ENCODE results near the gene HARS2.

HARS2 gene

DNA sequence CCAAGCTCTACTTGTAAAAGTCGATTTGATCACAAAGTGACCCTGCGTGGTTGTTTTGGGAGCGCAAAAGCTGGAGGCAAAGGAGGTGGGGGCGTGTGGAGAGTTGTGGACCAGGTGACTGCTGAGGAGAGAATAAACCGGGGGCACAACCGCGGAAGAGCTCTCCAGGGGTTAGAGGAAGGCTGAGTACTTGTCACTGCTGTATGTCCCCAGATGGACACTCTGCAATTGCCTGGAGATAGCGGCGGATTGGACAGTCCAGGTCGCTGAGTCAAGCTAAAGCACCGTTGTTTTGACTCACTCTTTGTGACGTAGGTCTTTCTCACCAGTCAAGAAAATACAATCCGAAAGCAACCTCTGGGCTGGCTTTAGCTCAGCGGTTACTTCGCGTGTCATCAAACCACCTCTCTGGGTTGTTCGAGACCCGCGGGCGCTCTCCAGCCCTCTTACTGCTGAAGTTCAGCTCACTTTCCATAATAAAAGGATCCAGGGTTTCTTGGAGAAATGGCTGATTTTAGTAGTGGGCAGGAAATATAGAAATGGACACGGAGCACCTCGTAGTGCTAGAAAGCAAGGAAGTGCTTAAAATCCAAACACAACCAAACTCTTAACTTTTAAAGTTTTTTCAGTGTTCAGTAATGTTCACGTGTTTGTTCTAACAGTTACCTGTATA lies 34.7 kb downstream of the HARS2 start:
- peak overlapping the region; percentile 50 for H3K4me3 ChIP-seq (ENCODE audit: low read depth, low read length)

GRCh38 chr5:140733098-140733497 lies 41.8 kb downstream of the HARS2 start:
- TF ChIP-seq, protein P1, sequence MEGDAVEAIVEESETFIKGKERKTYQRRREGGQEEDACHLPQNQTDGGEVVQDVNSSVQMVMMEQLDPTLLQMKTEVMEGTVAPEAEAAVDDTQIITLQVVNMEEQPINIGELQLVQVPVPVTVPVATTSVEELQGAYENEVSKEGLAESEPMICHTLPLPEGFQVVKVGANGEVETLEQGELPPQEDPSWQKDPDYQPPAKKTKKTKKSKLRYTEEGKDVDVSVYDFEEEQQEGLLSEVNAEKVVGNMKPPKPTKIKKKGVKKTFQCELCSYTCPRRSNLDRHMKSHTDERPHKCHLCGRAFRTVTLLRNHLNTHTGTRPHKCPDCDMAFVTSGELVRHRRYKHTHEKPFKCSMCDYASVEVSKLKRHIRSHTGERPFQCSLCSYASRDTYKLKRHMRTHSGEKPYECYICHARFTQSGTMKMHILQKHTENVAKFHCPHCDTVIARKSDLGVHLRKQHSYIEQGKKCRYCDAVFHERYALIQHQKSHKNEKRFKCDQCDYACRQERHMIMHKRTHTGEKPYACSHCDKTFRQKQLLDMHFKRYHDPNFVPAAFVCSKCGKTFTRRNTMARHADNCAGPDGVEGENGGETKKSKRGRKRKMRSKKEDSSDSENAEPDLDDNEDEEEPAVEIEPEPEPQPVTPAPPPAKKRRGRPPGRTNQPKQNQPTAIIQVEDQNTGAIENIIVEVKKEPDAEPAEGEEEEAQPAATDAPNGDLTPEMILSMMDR (IDR thresholded peaks at IDR 0.05; ENCODE audit: borderline replicate concordance, insufficient read depth, low read depth, low read length) = no peak

More for the DNA sequence above, 34.7 kb downstream of the HARS2 start:
- TF ChIP-seq, protein P1 (IDR thresholded peaks at IDR 0.05; ENCODE audit: borderline replicate concordance, insufficient read depth, low read depth, low read length) = no peak

GRCh38 chr5:140734354-140734753 lies 43.1 kb downstream of the HARS2 start:
- no peak overlapping the region for H3K4me3 ChIP-seq (ENCODE audit: low read depth, low read length)
- TF ChIP-seq, protein P1 (IDR thresholded peaks at IDR 0.05; ENCODE audit: borderline replicate concordance, insufficient read depth, low read depth, low read length) = no peak

More at GRCh38 chr5:140733098-140733497, 41.8 kb downstream of the HARS2 start:
- no peak overlapping the region for H3K4me3 ChIP-seq (ENCODE audit: low read depth, low read length)

DNA sequence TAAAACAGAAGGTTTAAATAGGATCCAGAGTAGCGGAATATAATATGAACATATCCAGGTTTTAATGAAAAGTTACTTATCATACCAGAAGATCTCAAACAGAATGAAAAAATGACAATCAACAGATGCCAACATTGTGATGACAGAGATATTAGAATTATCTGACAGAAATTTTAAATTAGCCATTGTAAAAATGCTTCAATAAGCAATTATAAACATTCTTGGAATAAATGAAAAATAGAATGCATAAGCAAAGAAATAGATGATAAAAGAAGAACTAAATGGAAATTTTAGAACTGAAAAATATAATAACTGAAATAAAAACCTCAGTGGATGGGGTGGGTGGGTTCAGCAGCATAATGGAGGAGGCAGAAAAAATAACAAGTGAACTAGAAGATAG lies 46.2 kb downstream of the HARS2 start:
- H3K4me3 ChIP-seq (ENCODE audit: low read depth, low read length) = no peak overlapping the region
- TF ChIP-seq, protein P1 (IDR thresholded peaks at IDR 0.05; ENCODE audit: borderline replicate concordance, insufficient read depth, low read depth, low read length) = no peak

- TF ChIP-seq, protein P1 (IDR thresholded peaks at IDR 0.05; ENCODE audit: borderline replicate concordance, insufficient read depth, low read depth, low read length) = no peak
- no peak overlapping the region for H3K4me3 ChIP-seq (ENCODE audit: low read depth, low read length)
Observed at GRCh38 chr5:140741967-140742366, 50.7 kb downstream of the HARS2 start.
